SK-N-SH (cell line): ENCODE measurements around the gene TTLL1. TPM values are rescaled to one million over a fixed set of nuclear protein-coding genes. Genes with fewer than 3 reads are reported as not detected.

ENCODE experiments used
- CTCF ChIA-PET: fragments of 300-600, 350-600 bp; formaldehyde crosslinking; extraction: SDS; loops from one replicate; lab custom pipeline; 2021; lab: Yijun Ruan, JAX
- POLR2A ChIA-PET: fragments of 350-600 bp; sonication (Branson Sonifier 250); formaldehyde crosslinking; extraction: SDS; loops from one replicate; lab custom pipeline; 2020; ENCODE audit warnings: antibody characterized with exemption, inconsistent platforms; lab: Yijun Ruan, JAX
- DNase-seq: peaks from one replicate; pipeline ENCODE4 v3.0.0; 2012
- H2AFZ ChIP-seq: fragments of 200-600 bp; sonication (generic); 2 replicates; pipeline ENCODE4 v1.8.1; 2016; ENCODE audit warnings: antibody characterized with exemption, mild to moderate bottlenecking, low read depth
- H3F3A ChIP-seq: fragments of 200-600 bp; sonication (generic); replicated peaks from 2 replicates; pipeline ENCODE3; 2016; ENCODE audit warnings: antibody characterized with exemption, mild to moderate bottlenecking; ENCODE audit not compliant: insufficient read depth
- H3K27ac ChIP-seq, 2 experiments: fragments of 200-500 bp in 1 of 2; fragments of 200-600 bp in 1 of 2; sonication (Bioruptor generic) in 1 of 2; sonication (generic), shearing (Covaris generic) in 1 of 2; 2 replicates each; pipeline versions ENCODE4 v1.5.1 to v1.6.1; 2014 to 2016; ENCODE audit warnings: low read depth in 2 of 2, inconsistent platforms in 1 of 2, low read length in 1 of 2, mild to moderate bottlenecking in 1 of 2, mixed read lengths in 1 of 2
- H3K27me3 ChIP-seq: fragments of 200-600 bp; sonication (generic), shearing (Covaris generic); 2 replicates; pipeline ENCODE4 v1.6.1; 2016; ENCODE audit warnings: mixed run types; ENCODE audit not compliant: insufficient read depth
- H3K36me3 ChIP-seq, 2 experiments: fragments of 200-500 bp in 1 of 2; fragments of 200-600 bp in 1 of 2; sonication (Bioruptor generic) in 1 of 2; sonication (generic) in 1 of 2; replicated peaks in 1 of 2; 2 replicates each; pipeline versions ENCODE3 to v1.5.1; 2014 to 2016; ENCODE audit warnings: low read length in 1 of 2, mild to moderate bottlenecking in 1 of 2; ENCODE audit not compliant: insufficient read depth in 2 of 2, control insufficient read depth in 1 of 2
- H3K4me1 ChIP-seq, 2 experiments: fragments of 200-500 bp in 1 of 2; fragments of 200-600 bp in 1 of 2; sonication (Bioruptor generic) in 1 of 2; sonication (generic), shearing (Covaris generic) in 1 of 2; 2 replicates each; pipeline versions ENCODE4 v1.5.1 to v1.6.1; 2014 to 2016; ENCODE audit warnings: low read depth in 1 of 2, low read length in 1 of 2, mixed run types in 1 of 2; ENCODE audit not compliant: insufficient read depth in 2 of 2, control insufficient read depth in 1 of 2
- H3K4me2 ChIP-seq: fragments of 200-600 bp; sonication (generic), shearing (Covaris generic); 2 replicates; pipeline ENCODE4 v1.6.1; 2017; ENCODE audit warnings: mixed run types
- H3K4me3 ChIP-seq, 2 experiments: fragments of 200-500 bp in 1 of 2; fragments of 200-600 bp in 1 of 2; sonication (Bioruptor generic) in 1 of 2; sonication (generic), shearing (Covaris generic) in 1 of 2; 2 replicates each; pipeline versions ENCODE4 v1.5.1 to v1.8.1; 2014 to 2016; ENCODE audit warnings: low read depth in 2 of 2, inconsistent platforms in 1 of 2, low read length in 1 of 2, mild to moderate bottlenecking in 1 of 2, mixed read lengths in 1 of 2, moderate library complexity in 1 of 2
- H3K79me2 ChIP-seq: fragments of 200-600 bp; sonication (generic); 2 replicates; pipeline ENCODE4 v1.8.1; 2017; ENCODE audit warnings: mild to moderate bottlenecking; ENCODE audit not compliant: insufficient read depth
- H3K9ac ChIP-seq: fragments of 200-600 bp; sonication (generic); 2 replicates; pipeline ENCODE4 v1.6.1; 2017; ENCODE audit warnings: mixed run types
- H3K9me2 ChIP-seq: fragments of 200-600 bp; sonication (generic); 2 replicates; pipeline ENCODE4 v1.6.1; 2017; ENCODE audit warnings: mixed run types
- H3K9me3 ChIP-seq: fragments of 200-600 bp; sonication (generic); 2 replicates; pipeline ENCODE4 v1.6.1; 2017; ENCODE audit warnings: mixed run types, mild to moderate bottlenecking, moderate library complexity
- H4K20me1 ChIP-seq: fragments of 200-600 bp; sonication (generic); 2 replicates; pipeline ENCODE4 v1.6.1; 2017; ENCODE audit warnings: mild to moderate bottlenecking, mixed run types; ENCODE audit not compliant: insufficient read depth
- EP300 ChIP-seq, 2 experiments: IDR thresholded peaks; 2 replicates each; pipeline versions ENCODE4 v1.4.0 to v1.6.1; 2012; ENCODE audit warnings: borderline replicate concordance in 1 of 2, low read depth in 1 of 2, low read length in 1 of 2
- EZH2phosphoT487 ChIP-seq: fragments of 200-600 bp; sonication (generic); IDR thresholded peaks from 2 replicates; pipeline ENCODE4 v1.6.1; 2017; ENCODE audit warnings: low read depth, mixed run types, mild to moderate bottlenecking, antibody characterized with exemption, moderate library complexity, borderline replicate concordance
- FOSL2 ChIP-seq: IDR thresholded peaks from 2 replicates; pipeline ENCODE4 v1.4.0; 2012; ENCODE audit warnings: low read depth, mild to moderate bottlenecking, moderate library complexity, borderline replicate concordance
- FOXJ3 ChIP-seq: sonication (generic); formaldehyde crosslinking; IDR thresholded peaks from 2 replicates; pipeline ENCODE4 v1.5.1; 2020; ENCODE audit warnings: mild to moderate bottlenecking, missing genetic modification reagents
- FOXM1 ChIP-seq: IDR thresholded peaks from 2 replicates; pipeline ENCODE4 v1.4.0; 2012; ENCODE audit warnings: low read depth, mild to moderate bottlenecking
- GATA2 ChIP-seq: sonication (generic); formaldehyde crosslinking; IDR thresholded peaks from 2 replicates; pipeline ENCODE4 v1.5.0; 2020; ENCODE audit warnings: mild to moderate bottlenecking, missing genetic modification reagents
- IRF3 ChIP-seq: fragments of 150-350 bp; IDR thresholded peaks from 2 replicates; pipeline ENCODE4 v1.6.1; 2016; ENCODE audit warnings: mild to moderate bottlenecking, low read depth, low read length
- JUND ChIP-seq: IDR thresholded peaks from 2 replicates; pipeline ENCODE4 v1.4.0; 2012
- MXI1 ChIP-seq: IDR thresholded peaks from 2 replicates; pipeline ENCODE4 v1.6.1; 2012; ENCODE audit warnings: mild to moderate bottlenecking, low read depth, low read length, improper control_type of control experiment
- NRF1 ChIP-seq: IDR thresholded peaks from 2 replicates; pipeline ENCODE4 v1.6.1; 2012; ENCODE audit warnings: low read depth, mild to moderate bottlenecking, low read length
- RFX5 ChIP-seq: IDR thresholded peaks from 2 replicates; pipeline ENCODE4 v1.6.1; 2012; ENCODE audit warnings: mild to moderate bottlenecking, improper control_type of control experiment, low read length
- SIN3A ChIP-seq: IDR thresholded peaks from 2 replicates; pipeline ENCODE4 v1.6.1; 2012; ENCODE audit warnings: low read depth, mild to moderate bottlenecking, low read length, moderate library complexity, borderline replicate concordance
- TAF1 ChIP-seq: IDR thresholded peaks from 2 replicates; pipeline ENCODE4 v1.6.1; 2012; ENCODE audit warnings: low read depth, mild to moderate bottlenecking, low read length, moderate library complexity, borderline replicate concordance
- TCF12 ChIP-seq: IDR thresholded peaks from 2 replicates; pipeline ENCODE4 v1.4.0; 2012
- TEAD4 ChIP-seq: IDR thresholded peaks from 2 replicates; pipeline ENCODE4 v1.4.0; 2012; ENCODE audit warnings: mild to moderate bottlenecking, borderline replicate concordance; ENCODE audit not compliant: insufficient read depth
- ZBTB33 ChIP-seq: IDR thresholded peaks from 2 replicates; pipeline ENCODE4 v1.4.0; 2012; ENCODE audit warnings: low read depth, borderline replicate concordance
- WGBS: methylation state at CpG from one replicate; pipeline ENCODE4 v1.1.6; 2017; ENCODE audit warnings: low lambda C conversion rate; 5-methylcytosine and 5-hydroxymethylcytosine counted together
- polyA plus RNA-seq, 3 experiments: library from polyadenylated mRNA; depleted of rRNA; stranded (reverse); fragments of >200 nt; gene quantifications; 2 replicates each; pipeline ENCODE4 v1.2.3, GENCODE V29; 2012
- TF ChIP-seq, protein P1 (sequence below): IDR thresholded peaks from 2 replicates; pipeline ENCODE4; 2012

Gene TTLL1
- polyA plus RNA-seq, 1 of the 3 experiments (the other 2 are of a cell fraction), result 14.0 TPM

DNA sequence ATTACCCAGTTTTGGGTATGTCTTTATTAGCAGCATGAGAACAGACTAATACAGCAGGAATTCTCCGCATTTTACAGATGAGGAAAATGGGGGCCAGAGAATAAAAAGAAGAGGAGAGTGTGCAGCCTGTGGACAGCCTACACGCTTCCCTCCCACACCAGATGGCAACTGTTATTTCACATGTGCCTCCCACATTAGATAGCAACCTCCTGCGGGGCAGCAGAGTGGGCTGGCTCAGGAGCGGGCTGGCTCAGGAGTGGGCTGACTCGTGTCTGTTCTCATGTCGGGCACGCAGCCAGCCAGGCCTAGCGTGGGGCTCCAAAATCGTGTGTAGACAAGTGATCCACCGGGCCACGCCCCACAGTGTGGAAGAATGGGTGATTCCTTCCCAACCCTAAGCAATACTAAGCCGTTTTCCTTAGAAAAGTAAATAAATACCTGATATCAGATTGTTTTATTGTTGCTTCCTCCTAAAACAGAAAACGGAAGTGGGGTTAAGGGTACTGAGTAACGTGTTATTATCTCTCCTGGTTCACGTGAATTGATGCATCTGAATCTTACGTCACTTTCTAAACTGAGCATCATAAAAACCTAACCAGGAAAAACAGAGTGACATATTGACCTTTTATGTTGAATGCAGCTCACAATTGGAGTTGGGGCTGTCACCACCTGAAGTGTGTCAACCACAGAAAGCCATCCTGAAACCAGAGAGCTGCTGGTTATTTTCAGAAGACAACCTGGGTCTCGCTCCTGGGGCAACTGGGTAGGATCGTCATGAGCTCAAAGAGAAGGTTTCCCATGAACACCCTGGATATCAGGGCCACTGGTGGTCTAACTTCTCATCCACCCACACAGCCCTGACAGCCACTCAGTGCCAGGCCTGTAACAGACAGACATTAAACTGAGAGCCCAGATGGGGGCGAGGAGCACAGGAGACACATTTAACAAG, 3.3 kb downstream of the TTLL1 start:
- Histone ChIP-seq H3K9ac (no peak overlapping the region), H3F3A (no peaks in the 10 kb centered on the region), H4K20me1 (no peaks in the 10 kb centered on the region), H3K4me2 (no peak overlapping the region), H3K9me2 (no peaks in the 10 kb centered on the region), H3K79me2 (no peaks in the 10 kb centered on the region), H3K4me1 (no peaks in the 10 kb centered on the region), H2AFZ (no peak overlapping the region), H3K9me3 (no peaks in the 10 kb centered on the region), H3K27me3 (no peaks in the 10 kb centered on the region), H3K27ac (no peak overlapping the region), H3K4me3 (no peak overlapping the region), H3K36me3 (no peaks in the 10 kb centered on the region)
- DNase-seq, result no peak
- no peak for TF ChIP-seq TEAD4
- no peak for TF ChIP-seq IRF3
- POLR2A ChIA-PET, result no interaction called here
- CTCF ChIA-PET, result no interaction called here
- 90% methylated on average over 13 of the region's 19 CpGs for WGBS

- no peaks in the 10 kb centered on the region for H3K4me1 ChIP-seq
- no peak overlapping the region for H3K4me2 ChIP-seq
- no peak overlapping the region for H2AFZ ChIP-seq
- no peaks in the 10 kb centered on the region for H3K9me3 ChIP-seq
- no peaks in the 10 kb centered on the region for H3K9me2 ChIP-seq
- TF ChIP-seq ZBTB33 (no peak), MXI1 (no peak), GATA2 (CRISPR knock-in tag) (no peak), JUND (no peak), FOXM1 (no peak), FOSL2 (no peak), FOXJ3 (CRISPR knock-in tag) (no peak), EP300 (IDR thresholded peaks at IDR 0.05; ENCODE audit: borderline replicate concordance in 1 of 2, low read depth in 1 of 2, low read length in 1 of 2) (no peak), TCF12 (no peak), TAF1 (no peak), NRF1 (no peak), RFX5 (no peak), EZH2phosphoT487 (no peak), SIN3A (no peak)
- TF ChIP-seq, protein P1, sequence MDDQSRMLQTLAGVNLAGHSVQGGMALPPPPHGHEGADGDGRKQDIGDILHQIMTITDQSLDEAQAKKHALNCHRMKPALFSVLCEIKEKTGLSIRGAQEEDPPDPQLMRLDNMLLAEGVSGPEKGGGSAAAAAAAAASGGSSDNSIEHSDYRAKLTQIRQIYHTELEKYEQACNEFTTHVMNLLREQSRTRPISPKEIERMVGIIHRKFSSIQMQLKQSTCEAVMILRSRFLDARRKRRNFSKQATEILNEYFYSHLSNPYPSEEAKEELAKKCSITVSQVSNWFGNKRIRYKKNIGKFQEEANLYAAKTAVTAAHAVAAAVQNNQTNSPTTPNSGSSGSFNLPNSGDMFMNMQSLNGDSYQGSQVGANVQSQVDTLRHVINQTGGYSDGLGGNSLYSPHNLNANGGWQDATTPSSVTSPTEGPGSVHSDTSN, result no peak
- no peak for DNase-seq
- 90% methylated on average over 4 of the region's 4 CpGs for WGBS
- no peaks in the 10 kb centered on the region for H3F3A ChIP-seq
- no peak overlapping the region for H3K27ac ChIP-seq
- ChIA-PET POLR2A (no interaction called here), CTCF (interaction anchor here (1.0 kb wide), 1 partner anchor 396 kb away, joined by 3 read pairs; no protein-coding TSS in a partner anchor)
- no peak overlapping the region for H3K9ac ChIP-seq
- no peaks in the 10 kb centered on the region for H3K79me2 ChIP-seq
- no peaks in the 10 kb centered on the region for H4K20me1 ChIP-seq
- H3K36me3 ChIP-seq, result no peaks in the 10 kb centered on the region
- H3K4me3 ChIP-seq, result no peak overlapping the region
- no peaks in the 10 kb centered on the region for H3K27me3 ChIP-seq
Measured at GRCh38 chr22:43081968-43082367, 7.2 kb downstream of the TTLL1 start.
